SK-N-DZ (cell line): ENCODE data around the gene TMEM242.
"Not testable (repeated sequence)": the region's sequence is repeated elsewhere in the genome, so short reads cannot be mapped to it uniquely, and the experiment has no call there.

Experiments
- DNase-seq: peaks from one replicate; pipeline ENCODE4 v3.0.0-alpha.2; 2015; ENCODE audit warnings: low spot score

Gene TMEM242

DNA sequence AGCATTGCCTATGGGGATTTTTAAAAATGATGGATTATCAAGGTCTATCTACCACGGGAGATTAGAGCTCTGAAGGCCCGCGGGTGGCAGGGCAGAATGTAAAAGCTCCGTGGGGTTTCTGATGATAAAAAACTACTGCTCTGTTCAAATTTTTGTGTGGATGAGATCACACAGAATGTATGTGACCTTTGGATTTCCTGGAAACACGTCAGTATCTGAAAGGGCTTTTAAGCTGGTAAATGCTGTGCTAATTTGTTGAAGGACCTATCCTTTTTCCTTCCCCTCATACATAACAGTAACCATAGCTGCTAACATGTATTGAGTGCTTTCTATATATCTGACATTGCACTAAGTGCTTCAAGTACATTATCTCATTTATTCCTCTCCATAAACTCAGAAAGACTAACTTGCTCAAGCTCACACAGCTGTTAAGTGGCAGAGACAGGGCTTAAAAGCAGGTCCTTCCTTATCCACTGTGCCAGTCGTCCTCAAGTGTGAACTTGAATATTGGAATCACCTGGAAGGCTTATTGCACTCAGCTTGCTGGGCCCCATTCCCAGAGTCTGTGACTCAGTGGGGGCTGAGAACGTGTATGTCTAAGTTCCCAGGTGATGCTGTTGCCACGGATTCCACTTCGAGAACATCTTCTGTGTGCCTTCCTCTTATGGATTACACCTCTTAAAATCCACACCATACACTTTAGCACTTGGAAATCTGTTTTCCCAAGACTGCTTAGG lies 1.9 kb upstream of the TMEM242 start:
- DNase-seq: no peak

DNA sequence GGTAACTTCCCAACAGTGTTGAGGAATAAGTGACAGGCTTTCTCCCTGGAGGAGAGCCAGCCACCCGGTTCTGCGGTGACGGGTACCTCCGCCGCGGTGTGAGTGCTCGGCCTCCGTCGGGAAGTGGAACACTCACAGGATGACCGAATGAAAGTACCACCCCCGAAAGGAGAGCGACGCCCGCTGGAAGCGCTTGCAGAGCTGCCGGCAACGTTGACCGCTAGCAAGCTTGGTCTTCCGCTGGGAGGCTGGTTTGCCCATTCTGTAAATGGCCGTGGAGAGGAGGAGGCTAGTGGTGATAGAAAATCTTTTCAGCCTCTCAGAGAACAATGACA lies 614 bp upstream of the TMEM242 start:
- peak; percentile 87 for DNase-seq

DNA sequence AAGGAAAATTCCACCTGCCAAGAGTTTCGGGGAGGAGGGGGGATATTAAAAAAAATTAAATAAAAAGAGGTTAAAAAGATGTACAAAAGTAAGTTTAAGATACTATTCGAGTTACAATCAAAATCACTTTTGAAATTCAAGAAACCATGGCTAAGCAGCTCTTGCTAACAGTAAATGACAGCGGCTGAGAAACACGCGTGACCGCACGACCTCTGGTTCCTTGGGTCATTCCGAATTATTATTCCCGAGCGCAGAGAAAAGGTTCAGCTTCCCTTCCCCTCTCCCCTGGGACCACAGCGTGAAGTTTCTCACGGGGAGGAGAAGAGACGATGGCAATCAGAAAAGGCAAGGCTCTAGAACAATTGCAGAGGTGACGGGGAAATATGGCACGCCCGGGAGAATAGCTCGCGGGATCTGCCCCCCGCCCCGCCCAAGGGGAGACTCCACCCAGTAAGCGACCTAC lies 496 bp downstream of the TMEM242 start:
- no peak for DNase-seq

DNA sequence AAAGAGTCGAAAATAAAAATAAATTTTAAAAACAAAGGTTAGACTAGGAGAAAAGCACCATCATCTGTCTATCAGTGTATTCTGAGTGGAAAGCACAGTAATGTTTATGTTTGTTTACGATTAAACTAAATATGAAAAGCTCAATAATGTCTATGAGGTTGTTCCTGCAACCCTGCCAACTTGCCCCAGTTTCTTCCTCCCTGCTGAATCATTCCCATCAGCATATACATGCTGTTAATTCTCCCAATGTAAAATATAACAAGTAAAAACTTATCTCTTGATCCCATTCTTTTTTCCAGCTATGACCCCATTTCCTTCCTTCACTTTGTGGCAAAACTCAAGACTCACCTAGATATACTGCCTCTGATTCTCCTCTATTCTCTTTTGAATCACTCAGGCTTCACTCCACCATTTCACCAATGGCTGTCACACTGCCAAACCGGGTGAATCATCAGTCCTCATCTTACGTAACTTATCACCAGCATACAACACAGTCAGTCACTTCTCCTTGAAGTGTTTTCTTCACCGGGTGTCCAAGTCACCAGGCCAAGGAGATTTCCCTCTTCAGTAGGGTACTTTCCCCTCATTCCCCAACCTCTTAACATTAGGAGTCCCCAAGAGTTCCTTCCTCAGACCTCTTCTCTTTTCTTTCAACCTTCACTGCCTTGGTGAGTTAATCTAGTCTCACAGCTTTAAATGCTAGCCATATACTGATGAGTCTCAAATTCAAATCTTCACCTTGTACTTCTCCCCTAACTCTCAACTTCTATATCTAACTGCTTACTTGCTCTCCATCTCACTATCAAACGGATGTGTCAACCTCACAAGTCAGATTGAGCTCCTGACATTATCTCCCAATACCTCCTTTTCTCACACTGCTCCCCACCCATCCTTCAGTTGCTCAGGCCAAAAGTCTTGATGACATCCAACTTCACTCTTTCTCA lies 6.2 kb downstream of the TMEM242 start:
- DNase-seq: no peak

DNA sequence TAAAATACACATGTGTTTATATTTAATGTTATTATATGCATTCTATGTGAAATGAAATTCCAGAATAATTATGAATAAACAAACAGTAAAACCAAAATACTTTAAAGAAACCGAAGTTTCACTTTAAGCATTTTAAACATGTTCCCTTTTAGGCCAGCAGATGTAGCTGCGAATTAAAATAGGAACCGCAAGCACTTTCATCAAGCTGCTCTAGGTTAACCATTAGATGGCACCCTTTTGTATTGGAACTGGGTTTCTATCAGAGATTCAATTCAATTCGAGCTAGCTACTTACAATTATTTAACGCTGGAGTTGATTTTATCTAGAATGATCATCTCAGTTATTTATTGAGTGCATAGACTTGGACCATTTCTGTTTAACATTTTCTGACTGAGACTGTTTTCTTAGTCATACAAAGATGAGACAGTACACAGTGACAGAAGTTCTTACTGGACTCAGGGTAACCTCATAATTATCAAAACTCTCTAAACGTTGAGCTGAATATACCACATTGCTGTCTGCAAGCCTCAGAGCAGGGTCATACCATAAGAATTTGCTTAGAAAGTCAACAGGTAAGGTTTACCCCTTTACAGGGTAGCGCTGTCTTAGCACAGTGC lies 8.5 kb downstream of the TMEM242 start:
- peak; percentile 56 for DNase-seq

DNA sequence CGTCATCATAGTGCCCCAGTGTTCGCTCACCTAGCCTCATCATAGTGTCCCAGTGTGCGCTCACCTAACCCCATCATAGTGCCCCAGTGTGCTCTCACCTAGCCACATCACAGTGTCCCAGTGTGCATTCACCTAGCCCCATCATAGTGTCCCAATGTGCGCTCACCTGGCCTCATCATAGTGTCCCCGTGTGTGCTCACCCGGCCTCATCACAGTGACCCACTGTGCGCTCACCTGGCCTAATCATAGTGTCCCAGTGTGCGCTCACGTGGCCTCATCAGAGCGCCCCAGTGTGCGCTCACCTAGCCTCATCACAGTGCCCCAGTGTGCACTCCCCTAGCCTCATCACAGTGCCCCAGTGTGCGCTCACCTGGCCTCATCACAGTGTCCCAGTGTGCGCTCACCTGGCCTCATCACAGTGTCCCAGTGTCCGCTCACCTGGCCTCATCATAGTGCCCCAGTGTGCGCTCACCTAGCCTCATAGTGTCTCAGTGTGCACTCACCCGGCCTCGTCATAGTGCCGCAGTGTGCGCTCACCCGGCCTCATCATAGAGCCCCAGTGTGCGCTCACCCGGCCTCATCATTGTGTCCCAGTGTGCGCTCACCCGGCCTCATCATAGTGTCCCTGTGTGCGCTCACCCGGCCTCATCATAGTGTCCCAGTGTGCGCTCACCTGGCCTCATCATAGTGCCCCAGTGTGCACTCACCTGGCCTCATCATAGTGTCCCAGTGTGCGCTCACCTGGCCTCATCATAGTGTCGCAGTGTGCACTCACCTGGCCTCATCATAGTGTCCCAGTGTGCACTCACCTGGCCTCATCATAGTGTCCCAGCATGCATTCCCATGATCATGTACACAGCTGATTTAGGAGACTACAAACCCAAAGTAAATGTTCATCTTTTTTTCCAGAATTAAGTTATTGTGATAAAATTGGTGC lies 9.5 kb downstream of the TMEM242 start:
- no peak for DNase-seq

DNA sequence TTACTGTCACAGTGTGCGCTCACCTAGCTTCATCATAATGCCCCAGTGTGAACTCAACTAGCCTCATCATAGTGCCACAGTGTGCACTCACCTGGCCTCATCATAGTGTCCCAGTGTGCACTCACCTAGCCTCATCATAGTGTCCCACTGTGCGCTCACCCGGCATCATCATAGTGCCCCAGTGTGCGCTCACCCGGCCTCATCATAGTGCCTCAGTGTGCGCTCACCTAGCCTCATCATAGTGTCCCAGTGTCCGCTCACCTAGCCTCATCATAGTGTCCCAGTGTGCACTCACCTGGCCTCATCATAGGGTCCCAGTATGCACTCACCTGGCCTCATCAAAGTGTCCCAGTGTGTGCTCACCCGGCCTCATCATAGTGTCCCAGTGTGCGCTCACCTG lies 10.6 kb downstream of the TMEM242 start:
- DNase-seq: peak; percentile 23

DNA sequence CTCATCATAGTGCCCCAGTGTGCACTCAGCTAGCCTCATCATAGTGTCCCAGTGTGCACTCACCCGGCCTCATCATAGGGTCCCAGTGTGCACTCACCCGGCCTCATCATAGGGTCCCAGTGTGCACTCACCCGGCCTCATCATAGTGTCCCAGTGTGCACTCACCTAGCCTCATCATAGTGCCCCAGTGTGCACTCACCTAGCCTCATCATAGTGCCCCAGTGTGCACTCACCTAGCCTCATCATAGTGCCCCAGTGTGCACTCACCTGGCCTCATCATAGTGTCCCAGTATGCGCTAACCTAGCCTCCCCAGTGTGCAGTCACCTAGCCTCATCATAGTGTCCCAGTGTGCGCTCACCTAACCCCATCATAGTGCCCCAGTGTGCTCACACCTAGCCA lies 12.6 kb downstream of the TMEM242 start:
- not testable (repeated sequence) for DNase-seq

DNA sequence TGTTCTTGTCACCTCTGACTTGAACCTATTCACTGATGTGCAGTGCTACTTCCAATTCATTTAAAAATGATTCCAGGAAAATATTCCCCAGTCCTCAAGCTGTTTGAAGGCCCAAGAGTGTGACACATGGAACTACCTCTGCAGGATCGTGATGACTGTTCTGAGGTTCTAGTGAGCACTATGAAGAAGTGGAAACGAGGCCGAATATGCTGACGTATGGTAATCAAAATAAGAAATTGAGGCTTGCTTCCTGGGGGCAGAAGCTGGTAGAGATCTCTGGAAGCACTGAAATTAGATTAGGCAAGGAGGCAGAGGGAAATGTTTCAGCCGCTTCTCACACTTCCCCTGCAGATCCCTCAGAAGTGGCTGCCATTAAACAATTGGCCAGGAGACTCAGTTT lies 15.7 kb downstream of the TMEM242 start:
- DNase-seq: no peak

DNA sequence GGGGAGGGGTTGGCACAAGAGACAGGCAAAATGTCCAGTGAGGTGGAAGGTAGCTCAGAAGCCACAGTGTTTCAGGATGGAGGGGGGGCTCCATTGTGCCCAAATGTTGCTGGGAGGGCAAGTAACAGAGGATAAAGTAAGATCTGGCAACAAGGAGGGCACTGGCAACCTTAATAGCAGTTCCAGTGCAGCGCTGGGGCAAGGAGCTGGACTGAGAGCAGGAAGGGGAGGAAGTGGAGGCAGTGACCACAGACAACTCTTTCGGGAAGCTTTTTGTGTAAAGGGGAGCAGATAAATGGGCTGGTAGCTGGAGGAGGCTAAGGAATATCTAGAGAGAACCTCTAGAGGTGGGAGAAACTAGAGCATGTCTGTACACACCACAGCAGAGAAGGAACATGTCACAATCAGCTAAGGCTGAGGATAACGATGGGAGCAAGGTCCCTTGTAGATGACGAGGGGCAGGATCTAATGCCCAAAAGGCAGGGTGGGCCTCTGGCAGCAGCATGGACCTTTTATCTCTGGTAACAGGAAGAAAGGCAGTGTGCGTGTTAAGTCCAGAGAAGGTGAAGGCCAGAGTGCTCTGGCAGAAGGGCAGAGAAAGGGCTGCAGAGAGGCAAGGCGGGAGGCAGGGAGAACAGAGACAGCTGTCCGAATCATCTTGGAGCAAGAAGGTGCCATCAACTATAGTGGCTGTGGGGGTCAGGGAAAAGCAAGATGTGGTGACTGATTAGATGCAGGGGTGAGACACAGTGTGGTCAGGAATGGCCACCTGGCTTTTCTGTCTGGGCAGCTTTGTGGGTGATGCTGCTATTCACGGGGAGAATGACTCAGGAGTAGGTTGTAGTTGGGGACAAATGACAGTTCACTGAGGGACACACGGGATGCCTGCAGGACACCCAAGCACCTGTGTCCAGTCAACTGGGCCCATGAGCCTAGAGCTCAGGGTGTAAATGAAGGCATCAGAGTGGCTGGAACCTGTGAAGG lies 17.4 kb downstream of the TMEM242 start:
- DNase-seq: no peak

DNA sequence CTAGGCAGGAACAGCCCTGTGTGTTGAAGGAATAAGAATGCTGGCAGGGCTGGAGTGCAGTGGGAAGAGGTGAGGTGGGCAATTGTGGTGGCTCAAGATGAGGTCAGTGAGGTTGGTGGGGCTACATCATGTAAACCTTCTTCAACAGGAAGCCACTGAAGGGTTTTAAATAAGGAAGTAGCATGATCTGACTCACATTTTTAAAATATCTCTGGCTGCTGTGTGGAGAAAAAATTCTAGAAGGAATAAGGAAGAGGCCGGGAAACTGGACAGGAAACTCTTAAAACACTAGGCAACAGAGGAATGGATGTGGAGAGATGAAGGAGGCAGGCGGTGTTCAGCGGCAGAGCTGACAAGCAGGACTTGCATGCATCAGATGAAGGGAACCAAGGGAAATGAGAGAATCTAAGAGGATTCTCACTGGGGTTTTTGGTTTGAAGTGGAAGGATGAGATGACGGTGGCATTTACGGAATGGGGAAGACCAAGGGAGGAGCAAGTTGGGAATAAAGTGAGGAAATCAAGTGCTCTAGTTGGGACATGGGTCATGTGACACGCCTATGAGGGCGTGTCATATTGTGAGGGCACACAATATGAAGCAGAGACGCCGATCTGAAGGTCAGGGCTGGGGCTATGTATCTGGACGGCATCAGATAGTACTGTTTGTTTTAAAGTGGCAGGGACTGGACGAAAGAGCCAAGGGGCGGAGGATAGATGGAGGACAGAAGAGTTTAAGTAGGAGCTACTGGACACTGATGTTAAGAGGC lies 18.2 kb downstream of the TMEM242 start:
- DNase-seq: no peak

DNA sequence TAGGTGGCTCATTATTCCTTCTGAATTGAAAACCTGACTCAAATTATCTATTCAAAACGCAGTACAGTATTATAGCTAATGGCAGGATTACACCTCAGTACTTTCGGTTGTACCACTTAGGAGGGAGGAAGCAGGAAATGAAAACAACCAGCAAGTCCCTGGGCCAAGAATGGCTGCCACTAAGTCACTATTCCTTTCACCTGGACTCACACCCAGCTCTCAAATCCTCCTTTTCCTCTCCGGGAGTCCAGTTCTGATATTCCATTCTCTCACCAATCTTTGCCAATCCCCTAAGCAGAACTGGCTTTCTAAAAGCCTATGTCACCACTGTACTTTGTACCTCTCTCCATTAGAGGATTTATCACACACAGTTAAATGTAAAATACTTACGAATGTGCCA lies 20.6 kb downstream of the TMEM242 start:
- no peak for DNase-seq

DNA sequence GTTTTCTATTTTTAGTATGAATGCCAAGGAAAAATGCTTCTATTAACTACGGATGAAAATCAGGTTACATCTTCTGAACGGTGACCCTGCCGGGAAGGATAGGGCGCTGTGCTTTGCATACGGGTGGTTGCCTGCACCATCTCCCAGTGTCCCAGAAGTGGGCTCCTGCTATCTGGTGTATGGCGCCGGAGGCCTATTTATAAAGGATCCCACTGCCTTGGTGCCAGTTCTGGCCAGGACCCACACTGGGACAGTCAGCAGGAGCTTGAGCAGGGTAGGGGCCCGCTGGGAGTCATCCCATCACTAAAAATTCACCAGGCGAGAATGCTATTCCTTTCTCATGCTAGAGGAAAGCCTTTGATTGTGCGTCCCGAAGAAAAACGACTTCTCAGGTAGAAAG lies 22.9 kb downstream of the TMEM242 start:
- DNase-seq: no peak

DNA sequence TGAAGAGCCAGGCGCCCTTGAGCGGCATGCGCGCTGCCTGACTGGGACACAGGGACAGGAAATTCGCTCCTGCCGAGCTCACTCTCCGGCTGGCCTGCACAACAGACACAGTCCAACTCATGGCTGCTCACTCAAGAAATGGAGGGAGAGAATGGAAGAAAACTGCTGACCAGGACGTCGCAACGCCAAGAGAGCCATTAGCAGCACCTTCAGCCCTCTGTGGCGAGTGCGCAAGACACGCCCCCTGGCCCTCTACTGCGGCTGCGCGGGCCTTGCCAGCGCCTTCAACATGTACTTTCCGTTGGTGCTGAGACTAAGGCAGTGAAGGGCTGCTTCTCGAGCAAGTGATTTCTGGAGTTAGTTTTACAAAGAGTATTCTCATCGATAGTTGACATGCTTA lies 23.3 kb downstream of the TMEM242 start:
- DNase-seq: no peak

DNA sequence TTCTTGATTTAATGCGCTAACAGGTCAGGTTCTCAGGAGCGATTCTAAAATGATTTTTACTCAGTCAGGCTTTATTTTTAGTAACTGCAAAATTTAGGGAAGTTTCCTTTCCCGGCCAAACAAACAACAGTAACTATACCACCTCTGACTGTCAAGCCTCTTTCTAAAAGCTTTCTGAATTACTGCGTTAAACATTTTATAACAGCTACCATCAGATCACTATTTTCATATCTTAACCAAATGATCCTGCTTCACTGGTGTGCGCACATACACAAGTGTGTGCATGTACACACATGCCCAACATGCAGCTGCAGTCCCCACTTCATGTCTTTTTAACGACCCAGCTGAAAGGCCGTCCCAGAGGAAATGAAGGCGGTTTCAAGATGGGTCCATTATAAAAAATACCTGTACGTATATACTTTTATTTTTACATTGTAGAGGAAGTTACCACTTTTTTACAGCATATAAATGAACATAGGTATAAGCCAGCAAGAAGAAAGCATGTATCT lies 25.0 kb downstream of the TMEM242 start:
- no peak for DNase-seq

DNA sequence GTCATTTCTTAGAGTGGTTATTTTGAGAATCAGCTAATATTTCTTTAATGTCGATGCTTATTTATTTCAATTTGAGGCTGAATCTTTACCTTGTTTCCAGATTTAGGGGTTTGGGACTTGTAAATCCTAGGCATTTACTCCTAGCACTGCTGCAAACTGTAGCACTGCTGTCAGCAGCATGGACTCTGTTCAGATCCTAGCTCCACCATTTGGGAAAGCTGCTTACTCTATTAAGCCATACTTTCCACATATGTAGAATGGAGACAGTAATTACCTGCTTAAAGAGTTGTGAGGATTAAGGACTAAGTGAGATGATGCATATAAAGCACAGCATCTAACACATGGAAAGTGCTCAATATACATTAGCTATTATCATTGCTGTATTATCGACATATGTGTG lies 28.7 kb downstream of the TMEM242 start:
- no peak for DNase-seq

DNA sequence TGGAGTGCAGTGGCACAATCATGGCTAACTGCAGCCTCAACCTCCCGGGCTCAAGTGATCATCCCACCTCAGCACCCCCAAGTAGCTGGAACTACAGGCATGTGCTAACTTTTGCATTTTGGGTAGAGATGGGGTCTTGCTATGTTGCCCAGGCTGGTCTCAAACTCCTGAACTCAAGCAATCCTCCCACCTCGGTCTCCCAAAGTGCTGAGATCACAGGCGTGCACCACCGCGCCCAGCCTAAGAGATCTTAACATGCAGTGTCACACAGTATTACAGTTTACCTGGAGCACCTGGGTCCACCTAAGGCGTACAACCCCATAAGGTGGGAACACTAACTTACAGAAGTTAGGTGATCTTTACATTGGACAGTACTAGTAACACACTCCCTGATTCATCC lies 29.5 kb downstream of the TMEM242 start:
- DNase-seq: no peak

DNA sequence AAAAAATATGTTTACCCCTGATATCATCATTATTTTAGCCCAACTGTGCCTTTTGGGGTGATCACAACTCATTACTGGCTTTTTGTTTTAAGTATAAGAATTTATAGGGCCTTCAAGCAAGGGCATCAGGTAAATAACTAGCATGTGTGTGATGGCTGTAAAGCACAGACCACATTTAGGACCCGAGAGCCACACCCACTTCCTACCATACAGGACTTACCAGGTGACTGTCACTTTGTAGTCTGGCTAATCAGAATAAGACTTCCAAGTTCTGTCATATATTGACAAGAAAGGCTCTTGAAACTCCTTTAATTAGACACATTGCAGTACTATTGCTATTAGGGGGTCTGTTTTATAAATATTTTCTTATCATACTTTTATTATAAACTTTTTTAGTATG lies 31.1 kb downstream of the TMEM242 start:
- no peak for DNase-seq

DNA sequence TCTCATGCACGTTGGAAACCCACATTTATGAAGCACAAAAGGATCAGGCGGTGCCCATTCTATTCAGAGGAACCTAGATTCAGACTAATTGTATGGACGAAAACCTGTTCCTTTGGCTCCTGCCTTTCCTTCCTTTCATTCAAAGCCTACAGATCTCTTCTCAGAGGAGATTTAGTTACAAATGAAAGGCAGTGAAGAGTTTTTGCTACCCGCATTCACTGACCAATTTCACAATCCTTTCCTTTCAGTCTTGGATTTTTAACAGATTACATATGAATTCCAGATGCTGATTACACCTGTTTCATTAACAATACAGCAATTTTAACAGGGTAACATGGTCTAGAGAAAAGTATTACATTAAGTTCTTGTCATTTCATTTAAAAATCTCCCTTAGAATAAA lies 32.0 kb downstream of the TMEM242 start:
- no peak for DNase-seq
